PC-9 (cell line): ENCODE data around the gene SDK2.

Experiments used
- EZH2 ChIP-seq: fragments of 200-600 bp; sonication (generic); IDR thresholded peaks from 2 replicates; pipeline ENCODE4 v1.8.0; 2017; ENCODE audit warnings: antibody characterized with exemption, low read depth
- TF ChIP-seq, protein P1 (sequence below): fragments of 200-600 bp; sonication (generic); conservative IDR thresholded peaks from 2 replicates; pipeline ENCODE4 v1.6.1; 2017; ENCODE audit warnings: mixed run types, antibody characterized with exemption, mild to moderate bottlenecking, moderate library complexity

DNA sequence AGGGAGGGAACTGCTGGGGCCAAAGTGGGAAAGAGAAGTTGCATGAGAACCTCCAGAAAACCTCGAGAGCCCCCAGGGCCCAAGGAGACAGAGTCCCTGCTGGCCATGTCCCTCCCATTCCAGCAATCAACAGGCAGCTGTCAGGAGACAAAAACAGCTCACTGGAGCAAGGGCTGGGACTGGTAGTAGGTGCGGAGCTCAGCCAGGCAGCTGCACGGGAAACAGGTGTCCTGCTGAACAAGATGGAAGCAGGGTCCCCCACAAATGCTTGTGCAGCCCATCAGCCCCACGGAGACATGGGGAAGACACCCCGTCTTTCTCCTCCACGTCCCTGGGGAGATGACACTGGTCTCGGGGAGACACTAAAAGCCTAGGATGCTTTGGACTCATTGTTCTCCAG lies 34.5 kb downstream of the SDK2 start:
- TF ChIP-seq, protein P1, sequence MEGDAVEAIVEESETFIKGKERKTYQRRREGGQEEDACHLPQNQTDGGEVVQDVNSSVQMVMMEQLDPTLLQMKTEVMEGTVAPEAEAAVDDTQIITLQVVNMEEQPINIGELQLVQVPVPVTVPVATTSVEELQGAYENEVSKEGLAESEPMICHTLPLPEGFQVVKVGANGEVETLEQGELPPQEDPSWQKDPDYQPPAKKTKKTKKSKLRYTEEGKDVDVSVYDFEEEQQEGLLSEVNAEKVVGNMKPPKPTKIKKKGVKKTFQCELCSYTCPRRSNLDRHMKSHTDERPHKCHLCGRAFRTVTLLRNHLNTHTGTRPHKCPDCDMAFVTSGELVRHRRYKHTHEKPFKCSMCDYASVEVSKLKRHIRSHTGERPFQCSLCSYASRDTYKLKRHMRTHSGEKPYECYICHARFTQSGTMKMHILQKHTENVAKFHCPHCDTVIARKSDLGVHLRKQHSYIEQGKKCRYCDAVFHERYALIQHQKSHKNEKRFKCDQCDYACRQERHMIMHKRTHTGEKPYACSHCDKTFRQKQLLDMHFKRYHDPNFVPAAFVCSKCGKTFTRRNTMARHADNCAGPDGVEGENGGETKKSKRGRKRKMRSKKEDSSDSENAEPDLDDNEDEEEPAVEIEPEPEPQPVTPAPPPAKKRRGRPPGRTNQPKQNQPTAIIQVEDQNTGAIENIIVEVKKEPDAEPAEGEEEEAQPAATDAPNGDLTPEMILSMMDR, result no peak
- no peak for TF ChIP-seq EZH2
